ENCODE results near the gene ADAMTS14. TPM values are rescaled to one million over a fixed set of nuclear protein-coding genes. Genes with fewer than 3 reads are reported as not detected.

ADAMTS14 gene, protein sequence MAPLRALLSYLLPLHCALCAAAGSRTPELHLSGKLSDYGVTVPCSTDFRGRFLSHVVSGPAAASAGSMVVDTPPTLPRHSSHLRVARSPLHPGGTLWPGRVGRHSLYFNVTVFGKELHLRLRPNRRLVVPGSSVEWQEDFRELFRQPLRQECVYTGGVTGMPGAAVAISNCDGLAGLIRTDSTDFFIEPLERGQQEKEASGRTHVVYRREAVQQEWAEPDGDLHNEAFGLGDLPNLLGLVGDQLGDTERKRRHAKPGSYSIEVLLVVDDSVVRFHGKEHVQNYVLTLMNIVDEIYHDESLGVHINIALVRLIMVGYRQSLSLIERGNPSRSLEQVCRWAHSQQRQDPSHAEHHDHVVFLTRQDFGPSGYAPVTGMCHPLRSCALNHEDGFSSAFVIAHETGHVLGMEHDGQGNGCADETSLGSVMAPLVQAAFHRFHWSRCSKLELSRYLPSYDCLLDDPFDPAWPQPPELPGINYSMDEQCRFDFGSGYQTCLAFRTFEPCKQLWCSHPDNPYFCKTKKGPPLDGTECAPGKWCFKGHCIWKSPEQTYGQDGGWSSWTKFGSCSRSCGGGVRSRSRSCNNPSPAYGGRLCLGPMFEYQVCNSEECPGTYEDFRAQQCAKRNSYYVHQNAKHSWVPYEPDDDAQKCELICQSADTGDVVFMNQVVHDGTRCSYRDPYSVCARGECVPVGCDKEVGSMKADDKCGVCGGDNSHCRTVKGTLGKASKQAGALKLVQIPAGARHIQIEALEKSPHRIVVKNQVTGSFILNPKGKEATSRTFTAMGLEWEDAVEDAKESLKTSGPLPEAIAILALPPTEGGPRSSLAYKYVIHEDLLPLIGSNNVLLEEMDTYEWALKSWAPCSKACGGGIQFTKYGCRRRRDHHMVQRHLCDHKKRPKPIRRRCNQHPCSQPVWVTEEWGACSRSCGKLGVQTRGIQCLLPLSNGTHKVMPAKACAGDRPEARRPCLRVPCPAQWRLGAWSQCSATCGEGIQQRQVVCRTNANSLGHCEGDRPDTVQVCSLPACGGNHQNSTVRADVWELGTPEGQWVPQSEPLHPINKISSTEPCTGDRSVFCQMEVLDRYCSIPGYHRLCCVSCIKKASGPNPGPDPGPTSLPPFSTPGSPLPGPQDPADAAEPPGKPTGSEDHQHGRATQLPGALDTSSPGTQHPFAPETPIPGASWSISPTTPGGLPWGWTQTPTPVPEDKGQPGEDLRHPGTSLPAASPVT
- total RNA-seq: 14.8 and 29.4 TPM in 2 replicates

DNA sequence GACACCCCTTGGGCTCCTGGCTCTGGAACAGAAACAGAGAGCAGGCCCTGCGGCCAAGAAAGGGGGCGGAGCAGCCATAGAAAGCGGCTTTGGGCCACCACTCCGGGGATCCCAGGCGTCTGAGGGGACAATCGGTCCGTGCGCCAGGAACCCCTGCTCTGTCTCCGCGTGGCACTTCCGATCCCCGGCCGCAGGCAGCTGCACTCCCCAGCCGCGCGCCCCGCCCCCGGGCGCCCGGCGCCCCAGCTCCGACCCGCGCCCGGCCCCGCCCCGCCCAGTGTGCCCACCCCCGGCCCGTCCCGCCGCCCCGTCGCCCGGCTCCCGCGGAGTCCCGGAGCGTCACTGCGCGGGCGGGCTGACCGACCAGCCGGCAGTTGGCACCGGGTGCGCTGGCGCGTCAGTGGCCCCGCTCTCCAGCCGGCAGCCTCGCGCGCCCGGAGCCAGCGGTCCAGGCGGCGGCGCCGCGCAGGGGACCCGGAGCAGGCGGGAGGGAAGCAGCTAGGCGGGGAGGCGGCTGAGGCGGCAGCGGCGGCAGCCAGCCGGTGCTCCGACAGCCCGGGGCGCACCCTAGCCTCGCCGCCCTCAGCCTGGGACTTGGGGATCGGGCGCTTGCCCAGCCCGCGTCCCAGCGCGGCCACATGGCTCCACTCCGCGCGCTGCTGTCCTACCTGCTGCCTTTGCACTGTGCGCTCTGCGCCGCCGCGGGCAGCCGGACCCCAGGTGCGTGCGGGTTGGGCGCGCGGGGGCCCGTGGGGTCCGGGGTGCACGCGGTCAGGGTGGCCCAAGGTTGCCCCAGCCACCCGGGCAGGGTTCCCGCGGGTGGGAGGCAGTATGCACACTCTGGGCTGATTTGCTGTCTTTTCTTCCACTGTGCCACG, at the start of gene ADAMTS14:
TSS of gene ADAMTS14 (plus strand) at position 342 of the 878 bp plus-strand sequence. CDS start at position 639, 297 bp downstream.

DNA sequence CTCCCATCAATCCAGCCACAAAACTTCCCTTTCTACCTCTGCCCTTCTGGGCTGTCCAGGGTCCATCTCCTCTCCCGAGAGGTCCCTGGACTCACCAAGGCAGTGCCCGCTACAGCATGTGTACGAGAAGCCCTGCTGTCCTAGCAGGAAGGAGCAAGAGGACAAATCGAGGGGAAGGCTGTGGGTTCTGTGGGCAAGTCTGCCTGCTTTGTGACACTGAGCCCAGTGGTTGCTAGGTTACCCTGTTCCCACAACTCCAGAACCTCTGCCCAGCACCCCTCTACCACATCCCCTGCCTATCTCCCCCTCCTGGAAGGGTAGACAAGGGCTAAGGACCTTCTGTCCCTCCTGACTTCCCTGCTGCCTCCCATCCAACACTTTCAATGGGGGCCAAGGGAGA, 112.9 kb downstream of the ADAMTS14 start, which contains the start of gene TBATA:
TSS of gene TBATA (minus strand) at position 188 of the 400 bp plus-strand sequence. CDS start 1,998 bp downstream, outside the sequence.

Other genes with a start within 250 kb of the ADAMTS14 start
- gene NODAL, start 230.8 kb upstream of the ADAMTS14 start, total RNA-seq: not detected in 2 replicates
- 0.66 and 0.73 TPM in 2 replicates for gene PALD1, start 193.7 kb upstream of the ADAMTS14 start, total RNA-seq
- not detected in 2 replicates for gene PRF1, start 69.8 kb upstream of the ADAMTS14 start, total RNA-seq
- gene TBATA, start 112.9 kb downstream of the ADAMTS14 start, total RNA-seq: not detected in 2 replicates
- gene SGPL1, start 143.4 kb downstream of the ADAMTS14 start, total RNA-seq: 20.7 and 24.0 TPM in 2 replicates
- gene PCBD1, start 216.1 kb downstream of the ADAMTS14 start, total RNA-seq: 32.3 and 59.7 TPM in 2 replicates